ENCODE measurements around the gene CEND1.

The CEND1 gene

GRCh38 chr11:777288-778255 lies 12.3 kb downstream of the CEND1 start, which contains the start of gene GATD1:
Gene GATD1, minus strand, starts transcription at chr11:777487. Its CDS starts 25 bp downstream, at chr11:777462.
- peak; percentile 96 for DNase-seq

GRCh38 chr11:776561-777287 lies 13.2 kb downstream of the CEND1 start:
- DNase-seq: peak; percentile 67

- DNase-seq: no peak
Observed at GRCh38 chr11:776263-776560, 13.7 kb downstream of the CEND1 start.

- no peak for DNase-seq
Observed at GRCh38 chr11:774873-775592, 14.9 kb downstream of the CEND1 start.

- DNase-seq: no peak
Observed at GRCh38 chr11:773830-774229, 16.1 kb downstream of the CEND1 start.

- no peak for DNase-seq
Observed at GRCh38 chr11:773425-773824, 16.5 kb downstream of the CEND1 start.

GRCh38 chr11:772429-773390 lies 17.2 kb downstream of the CEND1 start:
- DNase-seq: no peak

GRCh38 chr11:771617-772204 lies 18.2 kb downstream of the CEND1 start:
- DNase-seq: no peak

GRCh38 chr11:770642-771616 lies 19.0 kb downstream of the CEND1 start:
- no peak for DNase-seq

- no peak for DNase-seq
Observed at GRCh38 chr11:769887-770641, 19.8 kb downstream of the CEND1 start.

GRCh38 chr11:767238-767637 lies 22.7 kb downstream of the CEND1 start:
- no peak for DNase-seq

- no peak for DNase-seq
Observed at GRCh38 chr11:766936-767210, 23.0 kb downstream of the CEND1 start.

- DNase-seq: no peak
Observed at GRCh38 chr11:766106-766935, 23.6 kb downstream of the CEND1 start.

- no peak for DNase-seq
Observed at GRCh38 chr11:765802-766091, 24.1 kb downstream of the CEND1 start.

- peak; percentile 90 for DNase-seq
Observed at GRCh38 chr11:765025-765801, 24.7 kb downstream of the CEND1 start.

- no peak for DNase-seq
Observed at GRCh38 chr11:764322-765024, 25.4 kb downstream of the CEND1 start.

GRCh38 chr11:763549-764321 lies 26.2 kb downstream of the CEND1 start:
- no peak for DNase-seq

All from hematopoietic multipotent progenitor cell treated with erythropoietin and hydrocortisone succinate and interleukin-3 and kit ligand, for 4 days (in vitro differentiated cells).